Cardiac muscle cell (in vitro differentiated cells and primary cell): ENCODE data around the gene UNC13A. TPM values are rescaled to one million over a fixed set of nuclear protein-coding genes. Genes with fewer than 3 reads are reported as not detected.

ENCODE experiments used
- DNase-seq, 2 donors: peaks; one replicate each; pipeline versions ENCODE4 v3.0.0 to v3.0.0-alpha.2; 2010 to 2017; ENCODE audit warnings: low read depth in 1 of 2, low spot score in 1 of 2
- H3K27ac ChIP-seq: fragments of 200-600 bp; sonication (generic); 2 replicates; pipeline ENCODE4 v1.5.1; 2016
- H3K27me3 ChIP-seq: fragments of 200-600 bp; sonication (generic); 2 replicates; pipeline ENCODE4 v1.6.0; 2016; ENCODE audit warnings: control low read depth
- H3K36me3 ChIP-seq: fragments of 200-600 bp; sonication (generic); 2 replicates; pipeline ENCODE4 v1.5.1; 2016; ENCODE audit warnings: control low read depth
- H3K4me1 ChIP-seq: fragments of 200-600 bp; sonication (generic); 2 replicates; pipeline ENCODE4 v1.8.1; 2017; ENCODE audit warnings: low read depth, mild to moderate bottlenecking, mixed run types
- H3K4me3 ChIP-seq: fragments of 200-600 bp; sonication (generic); 2 replicates; pipeline ENCODE4 v1.5.1; 2016; ENCODE audit warnings: mild to moderate bottlenecking
- H3K9me3 ChIP-seq: fragments of 200-600 bp; sonication (generic); 2 replicates; pipeline ENCODE4 v1.5.1; 2017; ENCODE audit warnings: low read depth, mild to moderate bottlenecking, control low read depth
- polyA plus RNA-seq: library from polyadenylated mRNA; unstranded; fragments of >200 nt; fragmentation: Nextera tagmentation; extraction: Ambion mirVana; gene quantifications from 2 replicates; pipeline ENCODE4 v1.2.1, GENCODE V29; 2016
- total RNA-seq: library from RNA; depleted of rRNA; stranded (reverse); fragments of >200 nt; gene quantifications from 2 replicates; pipeline ENCODE4 v1.2.3, GENCODE V29; 2016
- TF ChIP-seq, protein P1 (sequence below): IDR thresholded peaks from 2 replicates; pipeline ENCODE4 v1.5.1; 2012; ENCODE audit warnings: low read depth, mild to moderate bottlenecking, low read length

UNC13A gene
- total and polyA plus RNA-seq, 2 experiments from 2014 or later, result 0.31 to 0.54 TPM

DNA sequence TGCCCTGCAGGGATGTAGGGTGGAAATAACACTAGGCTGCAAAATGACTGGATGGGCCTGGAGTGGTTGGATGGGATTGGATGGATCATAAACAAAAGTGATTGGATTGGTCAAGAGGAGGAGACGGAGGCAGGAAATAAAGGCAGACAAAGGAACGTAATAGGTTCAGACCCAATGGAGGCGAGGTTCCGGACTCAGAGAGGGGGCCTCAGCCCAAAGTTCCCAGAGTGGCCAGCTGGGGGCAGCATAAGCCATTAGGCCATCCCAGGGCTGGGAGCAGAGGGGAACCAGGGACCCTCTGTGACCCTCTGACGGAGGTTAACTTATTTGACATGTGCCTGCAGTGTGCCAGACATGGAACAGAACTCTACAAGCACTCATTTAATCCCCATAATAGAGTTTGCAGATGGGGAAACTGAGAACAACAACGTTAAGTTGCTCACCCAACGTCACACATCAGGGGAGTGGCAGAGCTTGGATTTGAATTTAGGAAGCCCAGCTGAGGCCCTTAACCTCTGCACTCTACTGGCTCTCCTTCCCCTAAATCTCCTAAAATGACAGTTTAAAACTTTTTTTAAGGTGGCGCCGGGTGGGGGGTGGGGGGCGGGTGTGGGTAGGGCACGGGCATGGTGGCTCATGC lies 15.8 kb upstream of the UNC13A start:
- Histone ChIP-seq H3K36me3 (no peaks in the 10 kb centered on the region), H3K27ac (no peak overlapping the region), H3K4me3 (no peak overlapping the region), H3K4me1 (no peaks in the 10 kb centered on the region), H3K9me3 (no peaks in the 10 kb centered on the region), H3K27me3 (no peaks in the 10 kb centered on the region)
- TF ChIP-seq, protein P1, sequence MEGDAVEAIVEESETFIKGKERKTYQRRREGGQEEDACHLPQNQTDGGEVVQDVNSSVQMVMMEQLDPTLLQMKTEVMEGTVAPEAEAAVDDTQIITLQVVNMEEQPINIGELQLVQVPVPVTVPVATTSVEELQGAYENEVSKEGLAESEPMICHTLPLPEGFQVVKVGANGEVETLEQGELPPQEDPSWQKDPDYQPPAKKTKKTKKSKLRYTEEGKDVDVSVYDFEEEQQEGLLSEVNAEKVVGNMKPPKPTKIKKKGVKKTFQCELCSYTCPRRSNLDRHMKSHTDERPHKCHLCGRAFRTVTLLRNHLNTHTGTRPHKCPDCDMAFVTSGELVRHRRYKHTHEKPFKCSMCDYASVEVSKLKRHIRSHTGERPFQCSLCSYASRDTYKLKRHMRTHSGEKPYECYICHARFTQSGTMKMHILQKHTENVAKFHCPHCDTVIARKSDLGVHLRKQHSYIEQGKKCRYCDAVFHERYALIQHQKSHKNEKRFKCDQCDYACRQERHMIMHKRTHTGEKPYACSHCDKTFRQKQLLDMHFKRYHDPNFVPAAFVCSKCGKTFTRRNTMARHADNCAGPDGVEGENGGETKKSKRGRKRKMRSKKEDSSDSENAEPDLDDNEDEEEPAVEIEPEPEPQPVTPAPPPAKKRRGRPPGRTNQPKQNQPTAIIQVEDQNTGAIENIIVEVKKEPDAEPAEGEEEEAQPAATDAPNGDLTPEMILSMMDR, result peak; percentile 87
- peak; percentile 52 to 65 for DNase-seq

DNA sequence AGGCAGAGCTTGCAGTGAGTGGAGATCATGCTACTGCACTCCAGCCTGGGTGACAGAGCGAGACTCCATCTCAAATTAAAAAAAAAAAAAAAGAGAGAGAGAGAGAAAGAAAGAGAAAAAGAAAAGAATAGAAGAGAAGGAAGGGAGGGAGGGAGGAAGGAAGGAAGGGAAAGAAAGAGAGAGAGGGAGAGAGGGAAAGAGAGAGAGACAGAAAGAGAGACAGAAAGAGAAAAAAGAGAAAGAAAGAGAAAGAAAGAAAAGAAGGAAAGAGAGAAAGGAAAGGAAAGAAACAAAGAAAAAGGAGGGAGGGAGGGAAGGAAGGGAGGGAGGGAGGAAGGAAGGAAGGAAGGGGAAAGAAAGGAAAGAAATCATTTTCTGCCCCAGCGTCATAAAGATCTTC lies 7.0 kb upstream of the UNC13A start:
- DNase-seq, result no peak
- Histone ChIP-seq H3K36me3 (no peaks in the 10 kb centered on the region), H3K4me3 (no peak overlapping the region), H3K27ac (no peak overlapping the region), H3K27me3 (no peaks in the 10 kb centered on the region), H3K9me3 (no peaks in the 10 kb centered on the region), H3K4me1 (no peaks in the 10 kb centered on the region)
- TF ChIP-seq, protein P1, result no peak

DNA sequence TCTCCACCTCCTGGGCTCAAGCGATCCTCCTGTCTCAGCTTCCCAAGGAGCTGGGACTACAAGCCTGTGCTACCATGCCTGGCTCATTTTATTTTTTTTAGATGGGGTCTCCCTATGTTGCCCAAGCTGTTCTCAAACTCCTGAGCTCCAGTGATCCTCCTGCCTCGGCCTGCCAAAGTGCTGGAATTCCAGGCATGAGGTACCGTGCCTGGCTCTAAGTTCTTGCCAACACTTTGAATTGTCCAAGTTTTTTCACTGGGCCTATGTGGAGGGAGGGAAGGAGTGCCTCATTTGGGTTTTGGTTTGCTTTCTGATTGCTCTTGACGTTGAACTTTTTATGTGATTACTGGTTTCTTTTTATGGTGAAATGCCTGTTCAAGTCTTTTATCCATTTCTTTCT lies 4.4 kb upstream of the UNC13A start:
- Histone ChIP-seq H3K27ac (no peak overlapping the region), H3K9me3 (no peaks in the 10 kb centered on the region), H3K27me3 (peaks cover 5% of the 10 kb centered on the region), H3K4me1 (no peaks in the 10 kb centered on the region), H3K4me3 (no peak overlapping the region), H3K36me3 (no peaks in the 10 kb centered on the region)
- TF ChIP-seq, protein P1, result no peak
- no peak for DNase-seq

DNA sequence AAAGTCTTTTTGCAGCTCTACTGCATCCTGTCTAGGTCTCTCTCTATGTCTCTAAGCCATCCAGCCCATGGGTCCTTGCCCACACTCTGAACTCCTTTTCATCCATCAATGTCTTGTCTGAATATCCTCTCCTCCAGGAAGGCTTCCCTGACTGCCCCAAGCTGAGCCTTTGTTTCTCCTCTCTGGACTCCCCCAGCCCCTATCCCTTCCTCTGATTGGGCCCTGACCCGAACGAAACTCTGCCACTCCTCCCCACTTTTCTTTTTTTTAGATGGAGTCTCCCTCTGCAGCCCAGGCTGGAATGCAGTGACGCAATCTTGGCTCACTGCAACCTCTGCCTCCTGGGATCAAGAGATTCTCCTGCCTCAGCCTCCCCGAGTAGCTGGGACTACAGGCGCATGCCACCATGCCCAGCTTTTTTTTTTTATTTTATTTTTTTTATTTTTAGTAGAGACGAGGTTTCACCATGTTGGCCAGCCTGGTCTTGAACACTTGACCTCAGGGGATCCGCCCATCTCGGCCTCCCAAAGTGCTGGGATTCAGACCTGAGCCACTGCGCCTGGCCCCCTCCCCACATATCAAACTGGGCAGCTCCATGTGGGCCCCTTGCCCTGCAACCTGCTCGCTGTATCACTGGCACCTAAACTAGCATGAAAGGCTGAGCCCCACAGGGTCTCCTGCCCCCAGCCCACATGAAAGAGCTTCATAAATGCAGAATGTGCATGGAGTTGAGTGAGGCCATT lies 870 bp upstream of the UNC13A start:
- TF ChIP-seq, protein P1, result no peak
- H3K36me3 ChIP-seq, result no peaks in the 10 kb centered on the region
- peaks cover 29% of the 10 kb centered on the region for H3K27me3 ChIP-seq
- no peaks in the 10 kb centered on the region for H3K4me1 ChIP-seq
- H3K9me3 ChIP-seq, result no peaks in the 10 kb centered on the region
- no peak overlapping the region for H3K27ac ChIP-seq
- H3K4me3 ChIP-seq, result no peak overlapping the region
- peak in 1 of 2 donors; percentile 12 for DNase-seq

DNA sequence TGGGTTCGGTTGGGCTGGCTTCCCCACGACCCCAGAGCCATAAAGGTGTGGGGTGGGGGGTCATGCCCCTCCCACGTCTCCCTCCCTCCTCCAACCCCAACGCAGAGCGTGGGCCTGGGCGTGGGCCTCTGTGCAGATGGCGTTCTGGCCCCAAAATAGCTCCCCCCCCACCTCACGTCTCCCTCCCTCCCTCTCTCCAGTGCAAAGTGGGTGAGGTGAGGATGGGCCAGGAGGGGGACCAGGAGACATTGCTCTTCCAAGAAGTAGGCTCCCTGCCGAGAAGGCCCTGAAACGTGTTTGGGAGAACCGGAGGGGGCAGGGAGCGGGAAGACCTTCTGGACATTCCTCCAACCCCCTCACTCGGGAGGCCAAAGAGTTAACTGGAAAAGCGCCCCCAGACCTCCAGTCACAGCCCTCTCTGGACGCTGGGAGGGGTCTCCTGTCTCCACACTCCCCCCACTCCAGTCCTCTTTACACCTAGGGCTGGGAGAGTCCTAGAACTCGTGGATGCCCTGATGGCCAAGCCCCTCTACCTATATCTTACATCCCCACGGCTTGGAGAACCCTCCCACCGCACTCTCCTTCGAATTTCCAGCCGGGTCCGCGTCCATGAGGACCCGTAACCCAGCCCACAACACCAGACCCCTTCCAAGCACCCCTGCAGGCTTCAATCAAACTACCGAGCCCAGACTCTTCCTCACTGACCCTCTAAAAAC lies 855 bp downstream of the UNC13A start:
- H3K4me1 ChIP-seq, result no peaks in the 10 kb centered on the region
- no peak for DNase-seq
- H3K27me3 ChIP-seq, result peaks cover 29% of the 10 kb centered on the region
- peak overlapping the region; percentile 19 for H3K4me3 ChIP-seq
- TF ChIP-seq, protein P1, result no peak
- H3K27ac ChIP-seq, result no peak overlapping the region
- H3K9me3 ChIP-seq, result no peaks in the 10 kb centered on the region
- H3K36me3 ChIP-seq, result no peaks in the 10 kb centered on the region
